Nephron progenitor cell (in vitro differentiated cells): ENCODE data around the gene MTREX.

Source experiments
- DNase-seq: peaks from one replicate; pipeline ENCODE4 v3.0.0; 2021
- H3K27ac Mint-ChIP-seq: 2 replicates; pipeline ENCODE4 v1.8.0; 2021; ENCODE audit warnings: mild to moderate bottlenecking, moderate library complexity, mixed read lengths
- H3K27me3 Mint-ChIP-seq: 2 replicates; pipeline ENCODE4 v1.8.0; 2021; ENCODE audit warnings: mild to moderate bottlenecking, low read depth, mixed read lengths; ENCODE audit not compliant: poor library complexity
- H3K36me3 Mint-ChIP-seq: 2 replicates; pipeline ENCODE4 v1.8.0; 2021; ENCODE audit warnings: low read depth, mixed read lengths
- H3K4me1 Mint-ChIP-seq: 2 replicates; pipeline ENCODE4 v1.8.0; 2021; ENCODE audit warnings: mixed read lengths
- H3K4me3 Mint-ChIP-seq: 2 replicates; pipeline ENCODE4 v1.8.0; 2021; ENCODE audit warnings: mild to moderate bottlenecking, moderate library complexity, mixed read lengths
- H3K9me3 Mint-ChIP-seq: 2 replicates; pipeline ENCODE4 v1.8.0; 2021; ENCODE audit warnings: mild to moderate bottlenecking, moderate library complexity, mixed read lengths
- TF ChIP-seq, protein P1 (sequence below): fragments of 200-600 bp; sonication (generic); IDR thresholded peaks from 2 replicates; pipeline ENCODE4 v1.5.0; 2021; ENCODE audit warnings: antibody characterized with exemption

MTREX gene

GRCh38 chr5:55350754-55351153 lies 43.0 kb downstream of the MTREX start:
- peaks cover 4% of the 10 kb centered on the region for H3K27me3 Mint-ChIP-seq
- DNase-seq: no peak
- H3K36me3 Mint-ChIP-seq: peaks cover 79% of the 10 kb centered on the region
- no peaks in the 10 kb centered on the region for H3K4me1 Mint-ChIP-seq
- no peak overlapping the region for H3K4me3 Mint-ChIP-seq
- no peak overlapping the region for H3K27ac Mint-ChIP-seq
- TF ChIP-seq, protein P1, sequence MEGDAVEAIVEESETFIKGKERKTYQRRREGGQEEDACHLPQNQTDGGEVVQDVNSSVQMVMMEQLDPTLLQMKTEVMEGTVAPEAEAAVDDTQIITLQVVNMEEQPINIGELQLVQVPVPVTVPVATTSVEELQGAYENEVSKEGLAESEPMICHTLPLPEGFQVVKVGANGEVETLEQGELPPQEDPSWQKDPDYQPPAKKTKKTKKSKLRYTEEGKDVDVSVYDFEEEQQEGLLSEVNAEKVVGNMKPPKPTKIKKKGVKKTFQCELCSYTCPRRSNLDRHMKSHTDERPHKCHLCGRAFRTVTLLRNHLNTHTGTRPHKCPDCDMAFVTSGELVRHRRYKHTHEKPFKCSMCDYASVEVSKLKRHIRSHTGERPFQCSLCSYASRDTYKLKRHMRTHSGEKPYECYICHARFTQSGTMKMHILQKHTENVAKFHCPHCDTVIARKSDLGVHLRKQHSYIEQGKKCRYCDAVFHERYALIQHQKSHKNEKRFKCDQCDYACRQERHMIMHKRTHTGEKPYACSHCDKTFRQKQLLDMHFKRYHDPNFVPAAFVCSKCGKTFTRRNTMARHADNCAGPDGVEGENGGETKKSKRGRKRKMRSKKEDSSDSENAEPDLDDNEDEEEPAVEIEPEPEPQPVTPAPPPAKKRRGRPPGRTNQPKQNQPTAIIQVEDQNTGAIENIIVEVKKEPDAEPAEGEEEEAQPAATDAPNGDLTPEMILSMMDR: no peak
- H3K9me3 Mint-ChIP-seq: peaks cover 11% of the 10 kb centered on the region

GRCh38 chr5:55356896-55357295 lies 49.1 kb downstream of the MTREX start:
- no peaks in the 10 kb centered on the region for H3K27me3 Mint-ChIP-seq
- no peaks in the 10 kb centered on the region for H3K9me3 Mint-ChIP-seq
- no peak overlapping the region for H3K27ac Mint-ChIP-seq
- H3K36me3 Mint-ChIP-seq: peaks cover 65% of the 10 kb centered on the region
- H3K4me1 Mint-ChIP-seq: no peaks in the 10 kb centered on the region
- TF ChIP-seq, protein P1: no peak
- no peak for DNase-seq
- no peak overlapping the region for H3K4me3 Mint-ChIP-seq

DNA sequence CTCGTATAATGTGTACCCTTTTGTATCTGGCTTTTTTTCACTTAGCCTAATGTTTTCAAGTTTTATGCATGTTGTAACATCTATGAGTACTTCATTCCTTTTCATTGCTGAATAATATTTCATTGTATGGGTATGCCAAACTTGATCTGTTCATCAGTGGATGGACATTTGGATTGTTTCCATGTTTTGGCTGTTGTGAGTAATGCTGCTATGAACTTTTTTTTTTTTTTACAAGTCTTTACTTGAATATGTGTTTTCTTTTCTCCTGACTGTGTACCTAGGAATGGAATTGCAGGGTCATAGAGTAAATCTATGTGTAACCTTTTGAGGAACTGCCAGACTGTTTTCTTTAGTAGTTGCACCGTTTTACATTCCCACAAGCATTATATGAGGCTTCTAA lies 52.4 kb downstream of the MTREX start:
- Mint-ChIP-seq H3K4me3 (no peak overlapping the region), H3K27ac (no peak overlapping the region), H3K9me3 (no peaks in the 10 kb centered on the region), H3K36me3 (peaks cover 49% of the 10 kb centered on the region), H3K4me1 (no peaks in the 10 kb centered on the region), H3K27me3 (no peaks in the 10 kb centered on the region)
- no peak for DNase-seq
- TF ChIP-seq, protein P1: no peak

DNA sequence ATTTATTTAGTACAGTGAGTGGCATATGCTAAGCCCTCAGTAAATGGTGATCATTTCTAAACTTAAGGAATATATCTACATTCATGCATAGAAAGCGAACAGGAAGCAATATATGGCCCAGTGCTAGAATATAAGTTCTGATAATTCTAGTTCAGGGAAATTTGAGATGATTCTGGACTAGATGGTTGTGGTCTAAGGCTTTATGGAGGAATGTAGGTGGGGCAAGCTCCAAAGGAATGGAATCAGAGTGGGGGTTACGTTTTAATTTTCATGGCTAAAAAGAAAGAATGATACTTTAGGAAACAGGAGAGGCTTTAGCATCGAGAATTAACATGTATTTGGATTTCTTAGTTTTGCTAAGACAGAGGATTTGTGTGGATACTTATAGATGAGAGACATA lies 56.1 kb downstream of the MTREX start:
- no peaks in the 10 kb centered on the region for H3K27me3 Mint-ChIP-seq
- TF ChIP-seq, protein P1: no peak
- no peaks in the 10 kb centered on the region for H3K4me1 Mint-ChIP-seq
- no peak overlapping the region for H3K27ac Mint-ChIP-seq
- H3K36me3 Mint-ChIP-seq: peaks cover 43% of the 10 kb centered on the region
- H3K9me3 Mint-ChIP-seq: no peaks in the 10 kb centered on the region
- no peak overlapping the region for H3K4me3 Mint-ChIP-seq
- no peak for DNase-seq

- TF ChIP-seq, protein P1: no peak
- H3K27me3 Mint-ChIP-seq: no peaks in the 10 kb centered on the region
Measured at GRCh38 chr5:55364537-55365055, 56.8 kb downstream of the MTREX start.

DNA sequence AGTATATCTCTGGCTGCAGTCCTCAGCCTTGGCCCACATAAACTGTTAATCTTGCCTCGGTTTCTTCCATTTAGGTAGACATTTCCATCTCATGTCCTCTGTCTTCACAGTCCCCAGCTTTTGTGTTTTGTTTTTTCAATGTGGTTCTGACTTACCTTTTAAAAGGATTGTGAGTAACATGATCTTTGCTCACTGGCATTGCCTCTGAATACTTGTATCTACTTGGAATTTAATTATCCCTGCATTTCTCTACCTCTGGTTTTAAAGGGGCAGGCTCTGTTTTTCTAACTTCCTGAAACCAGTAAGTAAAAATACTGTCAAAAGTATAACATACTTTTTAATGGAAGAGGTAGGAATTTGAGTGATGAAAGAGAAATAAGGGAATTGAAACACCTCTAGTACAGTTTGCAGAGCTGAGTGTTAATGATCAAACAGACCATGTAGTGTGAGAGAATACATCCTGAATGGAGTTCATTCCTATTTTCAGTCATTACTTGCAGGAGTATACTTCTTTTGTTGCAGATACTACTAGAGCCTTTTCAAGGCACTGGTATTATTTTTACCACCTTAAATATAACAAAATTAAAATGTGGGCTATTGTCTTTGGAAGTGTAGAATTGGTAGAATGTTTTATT lies 62.6 kb downstream of the MTREX start:
- Mint-ChIP-seq H3K4me3 (no peak overlapping the region), H3K9me3 (peaks cover 40% of the 10 kb centered on the region), H3K27me3 (no peaks in the 10 kb centered on the region), H3K27ac (no peak overlapping the region), H3K4me1 (no peaks in the 10 kb centered on the region), H3K36me3 (peaks cover 76% of the 10 kb centered on the region)
- no peak for DNase-seq
- TF ChIP-seq, protein P1: no peak

More at GRCh38 chr5:55364537-55365055, 56.8 kb downstream of the MTREX start:
- no peak for DNase-seq
- H3K27ac Mint-ChIP-seq: no peak overlapping the region
- H3K4me1 Mint-ChIP-seq: no peaks in the 10 kb centered on the region
- H3K36me3 Mint-ChIP-seq: peaks cover 39% of the 10 kb centered on the region
- no peak overlapping the region for H3K4me3 Mint-ChIP-seq
- no peaks in the 10 kb centered on the region for H3K9me3 Mint-ChIP-seq
